ENCODE data around the gene SCGB1C1. TPM values are rescaled to one million over a fixed set of nuclear protein-coding genes. Genes with fewer than 3 reads are reported as not detected.

The SCGB1C1 gene
- total RNA-seq, 1 experiment from 2014 or later = not detected

DNA sequence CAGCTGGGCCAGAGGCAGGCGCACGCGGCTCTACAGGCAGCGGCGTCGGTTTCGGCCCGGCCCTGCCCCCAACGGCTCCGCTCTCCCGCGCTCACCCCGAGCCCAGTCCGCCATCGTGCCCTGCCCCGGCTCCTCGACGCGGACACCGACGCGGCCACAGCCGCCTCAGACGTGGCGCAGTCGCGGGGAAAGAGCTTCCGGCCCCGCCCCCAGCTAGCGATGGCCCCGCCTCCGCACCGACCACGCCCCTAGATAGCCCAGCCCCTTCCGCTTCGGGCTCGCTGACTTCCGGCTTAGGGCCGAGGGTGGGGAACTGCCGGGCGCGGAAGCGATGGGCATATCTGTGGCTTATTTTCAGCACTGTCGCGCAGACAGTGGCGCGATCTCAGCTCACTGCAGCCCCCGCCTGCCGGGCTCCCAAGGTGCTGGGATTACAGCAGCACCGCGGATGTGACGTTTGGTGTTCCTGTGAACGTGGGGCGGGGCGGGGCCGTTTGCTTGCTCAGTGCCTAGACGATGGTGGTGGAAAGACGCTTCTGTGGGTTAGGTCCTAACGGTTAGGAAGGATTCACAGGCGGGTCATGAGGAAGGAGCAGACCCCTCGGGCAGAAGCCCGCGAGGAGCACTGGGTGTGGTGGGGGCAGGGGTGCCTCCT, 14.5 kb downstream of the SCGB1C1 start, which contains the start of the genes BET1L and RIC8A (continued):
- no peak for TF ChIP-seq CTCF (IDR thresholded peaks at IDR 0.05 in 2 of 3, conservative IDR thresholded peaks at IDR 0.05 in 1 of 3; ENCODE audit: borderline replicate concordance in 1 of 3, insufficient read depth in 1 of 3, low read depth in 2 of 3, low read length in 2 of 3)

DNA sequence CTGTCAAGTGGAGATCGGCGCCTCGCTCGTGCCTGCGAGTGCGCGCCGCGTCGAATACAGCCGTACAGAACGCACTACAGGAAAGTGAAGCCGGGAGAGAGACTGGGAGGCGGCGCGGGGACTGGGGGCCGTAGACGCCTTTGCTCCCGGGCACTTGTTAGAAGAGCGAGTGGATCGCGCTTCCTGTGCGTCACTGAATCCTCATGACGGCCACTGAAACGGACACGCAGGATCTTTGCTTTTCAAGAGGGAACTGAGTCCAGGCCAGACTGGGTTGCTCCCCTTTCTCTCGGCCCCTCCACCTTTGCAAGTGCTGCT, 14.9 kb downstream of the SCGB1C1 start:
- CTCF ChIA-PET = no interaction called here
- Histone ChIP-seq H3K4me2 (ENCODE audit: low read length) (peak overlapping the region; percentile 91), H3K4me1 (ENCODE audit: control insufficient read depth in 1 of 2, insufficient read depth in 2 of 2, low read length in 2 of 2) (peaks cover 16 to 24% of the 10 kb centered on the region in 2 experiments), H3K79me2 (ENCODE audit: insufficient read depth, low read length) (peaks cover 72% of the 10 kb centered on the region), H3K9me2 (ENCODE audit: insufficient read depth) (no peaks in the 10 kb centered on the region), H3K9me3 (ENCODE audit: control insufficient read depth in 1 of 2, insufficient read depth in 1 of 2, low read depth in 1 of 2, low read length in 2 of 2) (no peaks in the 10 kb centered on the region), H3K27me3 (ENCODE audit: insufficient read depth, low read length) (no peaks in the 10 kb centered on the region), H2AFZ (ENCODE audit: low read depth, low read length, poor library complexity, severe bottlenecking) (no peak overlapping the region), H3K4me3 (replicated peaks in 1 of 2; ENCODE audit: low read depth in 1 of 2, low read length in 2 of 2) (peak overlapping the region; percentile 76 to 99), H3K27ac (ENCODE audit: low read depth, low read length) (peak overlapping the region; percentile 94), H4K20me1 (ENCODE audit: insufficient read depth) (no peaks in the 10 kb centered on the region), H3K9ac (ENCODE audit: low read length) (peak overlapping the region; percentile 89), H3K36me3 (ENCODE audit: control insufficient read depth in 1 of 2, insufficient read depth in 2 of 2, low read length in 2 of 2) (peaks cover 33 to 56% of the 10 kb centered on the region in 2 experiments)
- RAD21 ChIA-PET (ENCODE audit: low non-redundant PET in 1 of 2, low total read pairs in 2 of 2, uncharacterized antibody in 2 of 2, unreplicated experiment in 2 of 2) = no interaction called here
- POLR2A ChIA-PET = interaction anchor here (1.0 to 1.2 kb wide), 2 partner anchors 148 to 240 kb away, joined by 4 to 7 read pairs; no protein-coding TSS in a partner anchor
- TSS peak; percentile 83 for BruUV-seq (replicated peaks)
- no peak for DNase-seq (ENCODE audit: low read depth, low spot score)
- peak; percentile 18 for ATAC-seq
- TF ChIP-seq, protein P1, sequence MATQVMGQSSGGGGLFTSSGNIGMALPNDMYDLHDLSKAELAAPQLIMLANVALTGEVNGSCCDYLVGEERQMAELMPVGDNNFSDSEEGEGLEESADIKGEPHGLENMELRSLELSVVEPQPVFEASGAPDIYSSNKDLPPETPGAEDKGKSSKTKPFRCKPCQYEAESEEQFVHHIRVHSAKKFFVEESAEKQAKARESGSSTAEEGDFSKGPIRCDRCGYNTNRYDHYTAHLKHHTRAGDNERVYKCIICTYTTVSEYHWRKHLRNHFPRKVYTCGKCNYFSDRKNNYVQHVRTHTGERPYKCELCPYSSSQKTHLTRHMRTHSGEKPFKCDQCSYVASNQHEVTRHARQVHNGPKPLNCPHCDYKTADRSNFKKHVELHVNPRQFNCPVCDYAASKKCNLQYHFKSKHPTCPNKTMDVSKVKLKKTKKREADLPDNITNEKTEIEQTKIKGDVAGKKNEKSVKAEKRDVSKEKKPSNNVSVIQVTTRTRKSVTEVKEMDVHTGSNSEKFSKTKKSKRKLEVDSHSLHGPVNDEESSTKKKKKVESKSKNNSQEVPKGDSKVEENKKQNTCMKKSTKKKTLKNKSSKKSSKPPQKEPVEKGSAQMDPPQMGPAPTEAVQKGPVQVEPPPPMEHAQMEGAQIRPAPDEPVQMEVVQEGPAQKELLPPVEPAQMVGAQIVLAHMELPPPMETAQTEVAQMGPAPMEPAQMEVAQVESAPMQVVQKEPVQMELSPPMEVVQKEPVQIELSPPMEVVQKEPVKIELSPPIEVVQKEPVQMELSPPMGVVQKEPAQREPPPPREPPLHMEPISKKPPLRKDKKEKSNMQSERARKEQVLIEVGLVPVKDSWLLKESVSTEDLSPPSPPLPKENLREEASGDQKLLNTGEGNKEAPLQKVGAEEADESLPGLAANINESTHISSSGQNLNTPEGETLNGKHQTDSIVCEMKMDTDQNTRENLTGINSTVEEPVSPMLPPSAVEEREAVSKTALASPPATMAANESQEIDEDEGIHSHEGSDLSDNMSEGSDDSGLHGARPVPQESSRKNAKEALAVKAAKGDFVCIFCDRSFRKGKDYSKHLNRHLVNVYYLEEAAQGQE (IDR thresholded peaks at IDR 0.05; ENCODE audit: low read depth) = no peak
- TF ChIP-seq TCF7L2 (IDR thresholded peaks at IDR 0.05; ENCODE audit: borderline replicate concordance, extremely low read depth, insufficient read depth, insufficient read length) (no peak), SRF (IDR thresholded peaks at IDR 0.05; ENCODE audit: low read depth) (no peak), ELF1 (IDR thresholded peaks at IDR 0.05; ENCODE audit: borderline replicate concordance, low read depth) (no peak), ZFX (IDR thresholded peaks at IDR 0.05) (no peak), ZNF274 (IDR thresholded peaks at IDR 0.05; ENCODE audit: low read depth, low read length) (no peak), POLR2A (IDR thresholded peaks at IDR 0.05; ENCODE audit: borderline replicate concordance, extremely low read depth, insufficient read depth, insufficient read length) (no peak), JUND (IDR thresholded peaks at IDR 0.05) (no peak), CTCF (IDR thresholded peaks at IDR 0.05 in 2 of 3, conservative IDR thresholded peaks at IDR 0.05 in 1 of 3; ENCODE audit: borderline replicate concordance in 1 of 3, insufficient read depth in 1 of 3, low read depth in 2 of 3, low read length in 2 of 3) (no peak), ZBTB33 (IDR thresholded peaks at IDR 0.05; ENCODE audit: extremely low read depth, insufficient replicate concordance, low read length) (no peak), EZH2 (IDR thresholded peaks at IDR 0.05) (no peak), MAX (IDR thresholded peaks at IDR 0.05) (no peak), EZH2phosphoT487 (IDR thresholded peaks at IDR 0.05; ENCODE audit: borderline replicate concordance) (no peak)
- intact Hi-C loops (cut with micrococcal nuclease) = loop anchor here (1.0 kb wide), 1 partner anchor 28 kb away; the partner anchor contains the start of genes PSMD13 and SIRT3
